Embryonic facial prominence (tissue), 1 donor: ENCODE data around the gene ATP5F1D.

Experiments used
- DNase-seq: peaks from one replicate; pipeline ENCODE4 v3.0.0-alpha.2; 2016; ENCODE audit errors: extremely low spot score

The ATP5F1D gene

GRCh38 chr19:1293782-1294604 lies 52.4 kb downstream of the ATP5F1D start:
- no peak for DNase-seq
